Measurements from ENCODE around the gene RFC3. TPM values are rescaled to one million over a fixed set of nuclear protein-coding genes. Genes with fewer than 3 reads are reported as not detected.
"Not testable (repeated sequence)": the region's sequence is repeated elsewhere in the genome, so short reads cannot be mapped to it uniquely, and the experiment has no call there.

Gene RFC3
- total RNA-seq, 1 experiment from 2014 or later: 64.4 TPM

DNA sequence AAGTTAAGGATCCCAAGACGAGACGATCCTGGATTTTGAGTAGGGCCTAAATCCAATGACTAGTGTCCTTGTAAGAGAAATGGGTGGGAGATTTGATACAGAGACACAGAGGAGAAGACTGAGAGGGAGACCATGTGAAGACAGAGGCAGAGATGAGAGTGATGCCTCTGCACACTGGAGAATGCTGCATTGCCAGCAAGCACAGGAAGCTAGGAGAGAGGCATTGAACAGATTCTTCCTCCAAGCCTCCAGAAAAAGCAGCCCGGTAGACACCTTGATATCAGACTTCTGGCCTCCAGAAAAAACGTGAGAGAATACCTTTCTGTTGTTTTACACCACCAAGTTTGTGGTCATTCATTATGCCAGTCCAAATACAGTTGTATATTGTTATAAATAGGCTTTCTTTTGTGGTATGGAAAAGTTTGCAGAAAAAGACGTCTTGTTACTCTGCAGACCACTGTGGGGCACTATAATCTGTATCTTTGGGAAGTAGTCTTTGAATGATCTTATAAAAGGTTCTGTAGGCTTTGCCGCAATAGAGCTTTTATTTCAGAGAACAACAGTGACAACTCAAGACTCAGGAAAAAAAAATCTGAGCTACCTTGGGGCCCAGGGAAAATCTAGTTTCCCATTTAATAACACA lies 17.9 kb upstream of the RFC3 start:
- POLR2A ChIA-PET (ENCODE audit: low non-redundant PET): no interaction called here
- Histone ChIP-seq H3K9me3 (ENCODE audit: low read depth, low read length, poor library complexity, severe bottlenecking) (no peaks in the 10 kb centered on the region), H3K27ac (ENCODE audit: low read depth, low read length, poor library complexity, severe bottlenecking) (no peak overlapping the region), H3K4me3 (ENCODE audit: low read depth, low read length, poor library complexity, severe bottlenecking) (no peak overlapping the region), H3K4me1 (ENCODE audit: insufficient read depth, low read length, poor library complexity, severe bottlenecking) (no peaks in the 10 kb centered on the region), H3K27me3 (replicated peaks; ENCODE audit: insufficient read depth, low read depth, low read length, poor library complexity) (no peaks in the 10 kb centered on the region), H3K36me3 (ENCODE audit: insufficient read depth, low read length, poor library complexity, severe bottlenecking) (no peaks in the 10 kb centered on the region)
- DNase-seq (ENCODE audit: low spot score): peak; percentile 54
- no TSS peak for BruUV-seq (replicated peaks)
- no peak for TF ChIP-seq EZH2 (IDR thresholded peaks at IDR 0.05; ENCODE audit: borderline replicate concordance, low read depth, low read length, poor library complexity, severe bottlenecking)
- TF ChIP-seq, protein P1, sequence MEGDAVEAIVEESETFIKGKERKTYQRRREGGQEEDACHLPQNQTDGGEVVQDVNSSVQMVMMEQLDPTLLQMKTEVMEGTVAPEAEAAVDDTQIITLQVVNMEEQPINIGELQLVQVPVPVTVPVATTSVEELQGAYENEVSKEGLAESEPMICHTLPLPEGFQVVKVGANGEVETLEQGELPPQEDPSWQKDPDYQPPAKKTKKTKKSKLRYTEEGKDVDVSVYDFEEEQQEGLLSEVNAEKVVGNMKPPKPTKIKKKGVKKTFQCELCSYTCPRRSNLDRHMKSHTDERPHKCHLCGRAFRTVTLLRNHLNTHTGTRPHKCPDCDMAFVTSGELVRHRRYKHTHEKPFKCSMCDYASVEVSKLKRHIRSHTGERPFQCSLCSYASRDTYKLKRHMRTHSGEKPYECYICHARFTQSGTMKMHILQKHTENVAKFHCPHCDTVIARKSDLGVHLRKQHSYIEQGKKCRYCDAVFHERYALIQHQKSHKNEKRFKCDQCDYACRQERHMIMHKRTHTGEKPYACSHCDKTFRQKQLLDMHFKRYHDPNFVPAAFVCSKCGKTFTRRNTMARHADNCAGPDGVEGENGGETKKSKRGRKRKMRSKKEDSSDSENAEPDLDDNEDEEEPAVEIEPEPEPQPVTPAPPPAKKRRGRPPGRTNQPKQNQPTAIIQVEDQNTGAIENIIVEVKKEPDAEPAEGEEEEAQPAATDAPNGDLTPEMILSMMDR (conservative IDR thresholded peaks at IDR 0.05; ENCODE audit: low read depth, low read length): peak; percentile 70
- CTCF ChIA-PET: interaction anchor here (0.8 kb wide), 1 partner anchor 1989 kb away, joined by 3 read pairs; no protein-coding TSS in a partner anchor
- intact Hi-C loops (cut with micrococcal nuclease; ENCODE audit: unreplicated experiment): loop anchor here (10.0 kb wide), 1 partner anchor 275 kb away; no protein-coding TSS in a partner anchor

DNA sequence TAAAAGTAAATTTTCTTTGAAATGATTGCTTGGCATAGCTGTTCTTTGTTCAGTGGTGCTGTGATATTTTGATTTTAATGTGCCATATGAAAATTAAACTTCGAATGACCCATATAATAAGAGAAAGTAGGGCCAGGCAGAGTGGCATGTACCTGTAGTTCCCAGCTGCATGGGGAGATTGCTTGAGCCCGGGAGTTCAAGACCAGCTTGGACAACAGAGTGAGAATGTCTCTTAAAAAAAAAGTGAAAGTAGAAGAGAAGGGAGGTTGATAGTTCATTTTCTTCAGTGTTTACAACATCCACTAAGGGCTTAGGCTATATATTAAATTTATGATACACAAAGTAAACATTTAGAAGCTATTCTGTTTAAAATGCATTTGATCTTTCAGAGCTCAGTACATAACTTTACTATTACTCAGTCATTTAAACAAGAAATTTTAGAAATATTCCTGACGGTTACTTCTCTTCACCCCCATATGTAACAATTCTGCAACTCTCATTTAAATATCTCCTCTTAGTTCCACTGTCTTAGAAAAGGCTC lies 17.2 kb upstream of the RFC3 start:
- TF ChIP-seq, protein P1 (conservative IDR thresholded peaks at IDR 0.05; ENCODE audit: low read depth, low read length): no peak
- TF ChIP-seq EZH2 (IDR thresholded peaks at IDR 0.05; ENCODE audit: borderline replicate concordance, low read depth, low read length, poor library complexity, severe bottlenecking): no peak
- H3K27ac ChIP-seq (ENCODE audit: low read depth, low read length, poor library complexity, severe bottlenecking): no peak overlapping the region
- H3K4me3 ChIP-seq (ENCODE audit: low read depth, low read length, poor library complexity, severe bottlenecking): no peak overlapping the region
- no TSS peak for BruUV-seq (replicated peaks)
- ChIA-PET CTCF (interaction anchor here (0.8 kb wide), 1 partner anchor 1989 kb away, joined by 3 read pairs; no protein-coding TSS in a partner anchor), POLR2A (ENCODE audit: low non-redundant PET) (no interaction called here)
- H3K4me1 ChIP-seq (ENCODE audit: insufficient read depth, low read length, poor library complexity, severe bottlenecking): no peaks in the 10 kb centered on the region
- H3K36me3 ChIP-seq (ENCODE audit: insufficient read depth, low read length, poor library complexity, severe bottlenecking): no peaks in the 10 kb centered on the region
- H3K27me3 ChIP-seq (replicated peaks; ENCODE audit: insufficient read depth, low read depth, low read length, poor library complexity): peaks cover under 1% of the 10 kb centered on the region
- H3K9me3 ChIP-seq (ENCODE audit: low read depth, low read length, poor library complexity, severe bottlenecking): no peaks in the 10 kb centered on the region
- intact Hi-C loops (cut with micrococcal nuclease; ENCODE audit: unreplicated experiment): no loop called here
- no peak for DNase-seq (ENCODE audit: low spot score)

DNA sequence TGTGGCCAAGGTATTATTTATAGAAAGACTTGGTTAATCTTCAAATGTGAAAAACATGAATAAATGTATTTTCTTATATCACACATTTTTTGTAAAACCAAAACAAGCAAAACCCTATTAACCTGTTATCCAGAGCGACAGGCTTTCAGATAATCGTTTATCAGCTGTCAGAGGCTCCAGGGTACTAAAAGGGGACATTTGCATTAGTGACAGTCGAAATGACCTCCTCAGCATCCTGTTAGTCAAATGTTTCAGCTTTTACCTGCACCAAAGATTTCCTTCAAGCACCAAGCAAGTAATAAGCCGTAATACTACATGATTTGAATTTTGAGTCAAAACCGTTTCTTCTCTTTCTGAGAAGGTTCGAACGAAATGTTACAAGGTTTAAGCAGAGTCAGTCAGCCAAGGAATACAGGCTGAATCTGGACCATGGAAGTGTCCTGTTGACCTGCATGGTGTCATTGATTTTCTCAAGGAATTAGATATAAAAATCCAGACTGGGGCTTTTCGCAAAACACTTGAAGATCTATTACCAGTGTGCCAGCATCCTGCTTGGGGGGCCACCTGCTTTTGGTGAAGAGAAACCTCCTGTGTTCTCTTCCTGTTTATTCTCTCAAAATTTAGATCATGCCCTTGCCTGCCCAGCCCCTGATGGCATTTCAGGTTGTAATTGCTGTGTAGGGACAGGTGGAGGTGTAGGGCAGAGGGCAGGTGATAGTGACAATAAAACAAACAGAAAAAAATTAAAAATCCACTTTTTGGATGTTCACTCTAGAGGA lies 11.3 kb upstream of the RFC3 start:
- TF ChIP-seq, protein P1 (conservative IDR thresholded peaks at IDR 0.05; ENCODE audit: low read depth, low read length): no peak
- no peak for TF ChIP-seq EZH2 (IDR thresholded peaks at IDR 0.05; ENCODE audit: borderline replicate concordance, low read depth, low read length, poor library complexity, severe bottlenecking)
- POLR2A ChIA-PET (ENCODE audit: low non-redundant PET): no interaction called here
- H3K27me3 ChIP-seq (replicated peaks; ENCODE audit: insufficient read depth, low read depth, low read length, poor library complexity): peaks cover 9% of the 10 kb centered on the region
- intact Hi-C loops (cut with micrococcal nuclease; ENCODE audit: unreplicated experiment): no loop called here
- no peak overlapping the region for H3K4me3 ChIP-seq (ENCODE audit: low read depth, low read length, poor library complexity, severe bottlenecking)
- BruUV-seq (replicated peaks): no TSS peak
- H3K27ac ChIP-seq (ENCODE audit: low read depth, low read length, poor library complexity, severe bottlenecking): no peak overlapping the region
- no peaks in the 10 kb centered on the region for H3K4me1 ChIP-seq (ENCODE audit: insufficient read depth, low read length, poor library complexity, severe bottlenecking)
- CTCF ChIA-PET: no interaction called here
- H3K9me3 ChIP-seq (ENCODE audit: low read depth, low read length, poor library complexity, severe bottlenecking): no peaks in the 10 kb centered on the region
- DNase-seq (ENCODE audit: low spot score): no peak
- no peaks in the 10 kb centered on the region for H3K36me3 ChIP-seq (ENCODE audit: insufficient read depth, low read length, poor library complexity, severe bottlenecking)

DNA sequence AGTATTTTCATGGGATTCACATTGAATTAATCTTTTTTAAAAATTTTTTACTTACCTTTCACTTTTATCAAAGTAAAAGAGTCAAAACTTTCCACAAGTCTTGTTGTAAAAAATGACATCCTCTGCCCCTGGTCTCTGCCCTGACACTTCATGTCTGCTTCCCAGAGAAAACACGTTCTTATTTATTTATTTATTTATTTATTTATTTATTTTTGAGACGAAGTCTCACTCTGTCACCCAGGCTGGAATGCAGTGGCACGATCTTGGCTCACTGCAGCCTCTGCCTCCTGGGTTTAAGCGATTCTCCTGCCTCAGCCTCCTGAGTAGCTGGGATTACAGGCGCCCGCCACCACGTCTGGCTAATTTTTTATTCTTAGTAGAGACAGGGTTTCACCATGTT lies 5.1 kb upstream of the RFC3 start:
- intact Hi-C loops (cut with micrococcal nuclease; ENCODE audit: unreplicated experiment); DNase-seq (ENCODE audit: low spot score); H3K36me3 ChIP-seq (ENCODE audit: insufficient read depth, low read length, poor library complexity, severe bottlenecking); POLR2A ChIA-PET (ENCODE audit: low non-redundant PET); H3K27ac ChIP-seq (ENCODE audit: low read depth, low read length, poor library complexity, severe bottlenecking); H3K4me3 ChIP-seq (ENCODE audit: low read depth, low read length, poor library complexity, severe bottlenecking); CTCF ChIA-PET; H3K27me3 ChIP-seq (replicated peaks; ENCODE audit: insufficient read depth, low read depth, low read length, poor library complexity); BruUV-seq (replicated peaks); H3K4me1 ChIP-seq (ENCODE audit: insufficient read depth, low read length, poor library complexity, severe bottlenecking); H3K9me3 ChIP-seq (ENCODE audit: low read depth, low read length, poor library complexity, severe bottlenecking): not testable (repeated sequence)

All from A673 (cell line).